IMR-90 (cell line): ENCODE data around the gene POLR1C. TPM values are rescaled to one million over a fixed set of nuclear protein-coding genes. Genes with fewer than 3 reads are reported as not detected.
A peak's percentile ranks its signal among the peaks of the same experiment; 100 is the strongest.

ENCODE experiments used
- ATAC-seq: fragments of 200-7000 bp; cut with Tn5 transposase; 2 replicates; pipeline ENCODE4 v1.9.1; 2020; ENCODE audit warnings: low read depth, mild to moderate bottlenecking, moderate library complexity
- BruUV-seq: library from RNA; stranded (reverse); fragments of 400-500 nt; replicated peaks from 2 replicates; lab custom pipeline; 2021; lab: Mats Ljungman, UMichigan
- CTCF ChIA-PET: fragments of 300-600 bp; formaldehyde crosslinking; extraction: SDS; loops from one replicate; lab custom pipeline; 2021; ENCODE audit warnings: antibody characterized with exemption; lab: Yijun Ruan, JAX
- POLR2A ChIA-PET: fragments of 300-600 bp; sonication (Branson Sonifier 250); formaldehyde crosslinking; loops from one replicate; lab custom pipeline; 2022; ENCODE audit warnings: antibody characterized with exemption; ENCODE audit not compliant: unreplicated experiment; lab: Charles Lee
- DNase-seq: peaks from one replicate; pipeline ENCODE4 v3.0.0; 2013
- H2AFZ ChIP-seq: replicated peaks from 2 replicates; pipeline ENCODE3; 2013; ENCODE audit warnings: low read length, mild to moderate bottlenecking; ENCODE audit not compliant: poor library complexity
- H2AK5ac ChIP-seq: 2 replicates; pipeline ENCODE4 v1.6.1; 2013; ENCODE audit warnings: low read depth, low read length, inconsistent platforms
- H2AK9ac ChIP-seq: replicated peaks from 2 replicates; pipeline ENCODE3; 2013; ENCODE audit warnings: mild to moderate bottlenecking, low read depth, low read length, moderate library complexity; ENCODE audit not compliant: poor library complexity
- H2BK120ac ChIP-seq: 2 replicates; pipeline ENCODE4 v1.6.1; 2013; ENCODE audit warnings: low read depth, low read length, inconsistent platforms
- H2BK15ac ChIP-seq: 3 replicates; pipeline ENCODE4 v1.6.1; 2013; ENCODE audit warnings: low read depth, low read length, inconsistent platforms
- H2BK20ac ChIP-seq: 2 replicates; pipeline ENCODE4 v1.6.1; 2013; ENCODE audit warnings: low read depth, mild to moderate bottlenecking, inconsistent platforms, low read length, moderate library complexity
- H2BK5ac ChIP-seq: 2 replicates; pipeline ENCODE4 v1.6.1; 2013; ENCODE audit warnings: mild to moderate bottlenecking, low read depth, low read length, inconsistent platforms; ENCODE audit not compliant: poor library complexity, severe bottlenecking
- H3K14ac ChIP-seq: replicated peaks from 2 replicates; pipeline ENCODE4 v1.6.1; 2013; ENCODE audit warnings: low read depth, low read length, inconsistent platforms
- H3K18ac ChIP-seq: 2 replicates; pipeline ENCODE4 v1.6.1; 2013; ENCODE audit warnings: low read depth, low read length, control low read depth
- H3K23ac ChIP-seq: 2 replicates; pipeline ENCODE4 v1.6.1; 2013; ENCODE audit warnings: low read depth, low read length, inconsistent platforms
- H3K27ac ChIP-seq: 2 replicates; pipeline ENCODE4 v1.5.1; 2013; ENCODE audit warnings: mild to moderate bottlenecking, control low read depth, low read length; ENCODE audit not compliant: insufficient read depth
- H3K27me3 ChIP-seq: 2 replicates; pipeline ENCODE4 v1.6.1; 2013; ENCODE audit warnings: low read length; ENCODE audit not compliant: control insufficient read depth, insufficient read depth
- H3K36me3 ChIP-seq: 2 replicates; pipeline ENCODE4 v1.6.1; 2013; ENCODE audit warnings: low read length, mixed read lengths; ENCODE audit not compliant: control insufficient read depth, insufficient read depth
- H3K4ac ChIP-seq: 2 replicates; pipeline ENCODE4 v1.6.1; 2013; ENCODE audit warnings: low read depth, low read length, inconsistent platforms
- H3K4me1 ChIP-seq: 2 replicates; pipeline ENCODE4 v1.6.1; 2013; ENCODE audit warnings: low read length, mixed read lengths; ENCODE audit not compliant: control insufficient read depth, insufficient read depth
- H3K4me2 ChIP-seq: 2 replicates; pipeline ENCODE4 v1.6.1; 2013; ENCODE audit warnings: low read depth, mild to moderate bottlenecking, control low read depth, low read length, moderate library complexity
- H3K4me3 ChIP-seq: 2 replicates; pipeline ENCODE4 v1.5.1; 2013; ENCODE audit warnings: low read depth, mild to moderate bottlenecking, control low read depth, low read length, moderate library complexity; ENCODE audit not compliant: insufficient read depth
- H3K56ac ChIP-seq: 2 replicates; pipeline ENCODE4 v1.6.1; 2013; ENCODE audit warnings: low read length, inconsistent platforms; ENCODE audit not compliant: insufficient read depth; ENCODE audit errors: extremely low read depth
- H3K79me1 ChIP-seq, 2 experiments: 2 replicates each; pipeline ENCODE4 v1.6.1; 2013; ENCODE audit warnings: low read length in 2 of 2, inconsistent platforms in 1 of 2, low read depth in 1 of 2
- H3K9ac ChIP-seq: 2 replicates; pipeline ENCODE4 v1.6.1; 2013; ENCODE audit warnings: low read depth, low read length, control low read depth
- H3K9me1 ChIP-seq: 2 replicates; pipeline ENCODE4 v1.6.1; 2013; ENCODE audit warnings: low read length, inconsistent platforms; ENCODE audit not compliant: insufficient read depth
- H3K9me3 ChIP-seq: 2 replicates; pipeline ENCODE4 v1.6.1; 2013; ENCODE audit warnings: low read length; ENCODE audit not compliant: control insufficient read depth, insufficient read depth
- H4K20me1 ChIP-seq: 2 replicates; pipeline ENCODE4 v1.6.1; 2013; ENCODE audit warnings: low read length, inconsistent platforms; ENCODE audit not compliant: insufficient read depth
- H4K5ac ChIP-seq: 2 replicates; pipeline ENCODE4 v1.6.1; 2013; ENCODE audit warnings: mild to moderate bottlenecking, low read depth, low read length, control low read depth
- H4K8ac ChIP-seq, 2 experiments: 2 replicates each; pipeline ENCODE4 v1.6.1; 2013; ENCODE audit warnings: low read depth in 2 of 2, low read length in 2 of 2, control low read depth in 1 of 2, inconsistent platforms in 1 of 2
- H4K91ac ChIP-seq: 2 replicates; pipeline ENCODE4 v1.6.1; 2013; ENCODE audit warnings: low read depth, low read length, inconsistent platforms; ENCODE audit not compliant: insufficient read depth
- BHLHE40 ChIP-seq: fragments of 150-350 bp; IDR thresholded peaks from 2 replicates; pipeline ENCODE4 v1.6.1; 2016; ENCODE audit warnings: mild to moderate bottlenecking, low read depth, low read length
- CEBPB ChIP-seq: IDR thresholded peaks from 2 replicates; pipeline ENCODE4 v1.6.1; 2012; ENCODE audit warnings: low read depth, low read length, improper control_type of control experiment
- MXI1 ChIP-seq: IDR thresholded peaks from 2 replicates; pipeline ENCODE4 v1.6.1; 2012; ENCODE audit warnings: low read depth, mild to moderate bottlenecking, low read length, moderate library complexity, borderline replicate concordance
- NFE2L2 ChIP-seq: fragments of 150-350 bp; IDR thresholded peaks from 2 replicates; pipeline ENCODE4 v1.6.1; 2016; ENCODE audit warnings: low read depth, mild to moderate bottlenecking, low read length
- RAD21 ChIP-seq: IDR thresholded peaks from 2 replicates; pipeline ENCODE4 v1.6.1; 2012; ENCODE audit warnings: low read length, improper control_type of control experiment
- RCOR1 ChIP-seq: IDR thresholded peaks from 2 replicates; pipeline ENCODE4 v1.6.1; 2012; ENCODE audit warnings: mild to moderate bottlenecking, low read length, improper control_type of control experiment; ENCODE audit not compliant: insufficient replicate concordance
- RFX5 ChIP-seq: IDR thresholded peaks from 2 replicates; pipeline ENCODE4 v1.8.0; 2012; ENCODE audit warnings: low read depth, mild to moderate bottlenecking, low read length, moderate library complexity
- USF2 ChIP-seq: fragments of 150-350 bp; IDR thresholded peaks from 2 replicates; pipeline ENCODE4 v1.6.1; 2017; ENCODE audit warnings: mild to moderate bottlenecking, antibody characterized with exemption, low read length, low read depth
- WGBS, 2 experiments: methylation state at CpG; one replicate each; pipeline versions ENCODE4 v1.1.5 to v1.1.7; 2013; ENCODE audit warnings: missing lambda C conversion rate in 2 of 2; ENCODE audit not compliant: insufficient read length in 1 of 2; ENCODE audit errors: extremely low coverage in 2 of 2; 5-methylcytosine and 5-hydroxymethylcytosine counted together
- dilution Hi-C: fragments of 300-500 bp; cut with HindIII; formaldehyde crosslinking; loops from one replicate; pipeline ENCODE4 v1.14.3; 2018; ENCODE audit warnings: low sequenced_read_pairs; ENCODE audit not compliant: unreplicated experiment
- in situ Hi-C: fragments of 300-500 bp; cut with MboI; formaldehyde crosslinking; loops from 3 replicates; pipeline ENCODE4 v1.14.3; 2019; ENCODE audit warnings: low sequenced_read_pairs, inconsistent platforms, mixed read lengths
- intact Hi-C: fragments of 100-400 bp; cut with micrococcal nuclease; formaldehyde crosslinking; loops from 2 replicates; pipeline ENCODE4 v1.10.0; 2022
- polyA plus RNA-seq, 3 experiments: library from polyadenylated mRNA; depleted of rRNA; stranded (reverse); fragments of >200 nt; gene quantifications; 2 replicates each; pipeline ENCODE4 v1.2.3, GENCODE V29; 2012; ENCODE audit warnings: low replicate concordance in 1 of 3
- total RNA-seq: library from RNA; depleted of rRNA; stranded (reverse); fragments of >200 nt; gene quantifications from 2 replicates; pipeline ENCODE4 v1.2.3, GENCODE V29; 2012
- TF ChIP-seq, protein P1 (sequence below): conservative IDR thresholded peaks from 2 replicates; pipeline ENCODE4 v1.5.1; 2012; ENCODE audit warnings: mild to moderate bottlenecking, low read depth, low read length, improper control_type of control experiment

The POLR1C gene
- total and polyA plus RNA-seq, 2 of the 4 experiments (the other 2 are of a cell fraction) = 46.1 to 72.6 TPM

GRCh38 chr6:43481591-43482236, 35.2 kb upstream of the POLR1C start:
- no TSS peak for BruUV-seq
- Histone ChIP-seq H4K20me1 (peaks cover 10% of the 10 kb centered on the region; the same call in 1 of the 2 replicates), H3K27ac (no peak overlapping the region), H3K4me2 (no peak overlapping the region), H2AFZ (no peak overlapping the region), H3K4me3 (no peak overlapping the region), H3K79me1 (peaks cover 54 to 71% of the 10 kb centered on the region in 2 experiments), H3K23ac (no peak overlapping the region), H2BK5ac (no peak overlapping the region), H4K91ac (no peak overlapping the region), H3K27me3 (no peaks in the 10 kb centered on the region), H3K9ac (no peak overlapping the region), H3K4ac (no peak overlapping the region), H2BK20ac (no peak overlapping the region), H4K8ac (no peak overlapping the region), H3K4me1 (peaks cover 7% of the 10 kb centered on the region), H2BK120ac (no peak overlapping the region), H3K18ac (no peak overlapping the region), H3K36me3 (peaks cover 1% of the 10 kb centered on the region; the same call in 1 of the 2 replicates), H4K5ac (no peak overlapping the region), H2BK15ac (no peak overlapping the region), H2AK5ac (no peak overlapping the region), H3K14ac (no peak overlapping the region), H3K56ac (no peak overlapping the region), H3K9me1 (peaks cover 33% of the 10 kb centered on the region), H3K9me3 (no peaks in the 10 kb centered on the region), H2AK9ac (peak overlapping the region; percentile 71)
- no peak for ATAC-seq
- no peak for DNase-seq
- 72% methylated on average over 3 of the region's 11 CpGs; no CpG with 5 or more reads in 1 of the 2 experiments for WGBS, 2 experiments
- in situ Hi-C loops = no loop called here
- POLR2A ChIA-PET = interaction anchor here (0.6 to 0.7 kb wide), 3 partner anchors 10 to 487 kb away, joined by 4 to 18 read pairs (median 11); no protein-coding TSS in a partner anchor
- CTCF ChIA-PET = interaction anchor here (0.6 to 0.7 kb wide), 2 partner anchors 292 to 485 kb away, joined by 3 to 5 read pairs; no protein-coding TSS in a partner anchor
- no peak for TF ChIP-seq RFX5
- TF ChIP-seq BHLHE40 = no peak
- no peak for TF ChIP-seq USF2
- no peak for TF ChIP-seq CEBPB
- no peak for TF ChIP-seq MXI1
- no peak for TF ChIP-seq RAD21
- TF ChIP-seq RCOR1 = no peak
- TF ChIP-seq, protein P1, sequence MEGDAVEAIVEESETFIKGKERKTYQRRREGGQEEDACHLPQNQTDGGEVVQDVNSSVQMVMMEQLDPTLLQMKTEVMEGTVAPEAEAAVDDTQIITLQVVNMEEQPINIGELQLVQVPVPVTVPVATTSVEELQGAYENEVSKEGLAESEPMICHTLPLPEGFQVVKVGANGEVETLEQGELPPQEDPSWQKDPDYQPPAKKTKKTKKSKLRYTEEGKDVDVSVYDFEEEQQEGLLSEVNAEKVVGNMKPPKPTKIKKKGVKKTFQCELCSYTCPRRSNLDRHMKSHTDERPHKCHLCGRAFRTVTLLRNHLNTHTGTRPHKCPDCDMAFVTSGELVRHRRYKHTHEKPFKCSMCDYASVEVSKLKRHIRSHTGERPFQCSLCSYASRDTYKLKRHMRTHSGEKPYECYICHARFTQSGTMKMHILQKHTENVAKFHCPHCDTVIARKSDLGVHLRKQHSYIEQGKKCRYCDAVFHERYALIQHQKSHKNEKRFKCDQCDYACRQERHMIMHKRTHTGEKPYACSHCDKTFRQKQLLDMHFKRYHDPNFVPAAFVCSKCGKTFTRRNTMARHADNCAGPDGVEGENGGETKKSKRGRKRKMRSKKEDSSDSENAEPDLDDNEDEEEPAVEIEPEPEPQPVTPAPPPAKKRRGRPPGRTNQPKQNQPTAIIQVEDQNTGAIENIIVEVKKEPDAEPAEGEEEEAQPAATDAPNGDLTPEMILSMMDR = no peak
- no peak for TF ChIP-seq NFE2L2
- dilution Hi-C loops = no loop called here
- intact Hi-C loops = no loop called here
